NCI-H146 (cell line): Measurements from ENCODE around the gene ERBB3.

Source experiments
- DNase-seq: peaks from one replicate; lab custom pipeline; 2025; lab: John Stamatoyannopoulos, UW

ERBB3 gene

DNA sequence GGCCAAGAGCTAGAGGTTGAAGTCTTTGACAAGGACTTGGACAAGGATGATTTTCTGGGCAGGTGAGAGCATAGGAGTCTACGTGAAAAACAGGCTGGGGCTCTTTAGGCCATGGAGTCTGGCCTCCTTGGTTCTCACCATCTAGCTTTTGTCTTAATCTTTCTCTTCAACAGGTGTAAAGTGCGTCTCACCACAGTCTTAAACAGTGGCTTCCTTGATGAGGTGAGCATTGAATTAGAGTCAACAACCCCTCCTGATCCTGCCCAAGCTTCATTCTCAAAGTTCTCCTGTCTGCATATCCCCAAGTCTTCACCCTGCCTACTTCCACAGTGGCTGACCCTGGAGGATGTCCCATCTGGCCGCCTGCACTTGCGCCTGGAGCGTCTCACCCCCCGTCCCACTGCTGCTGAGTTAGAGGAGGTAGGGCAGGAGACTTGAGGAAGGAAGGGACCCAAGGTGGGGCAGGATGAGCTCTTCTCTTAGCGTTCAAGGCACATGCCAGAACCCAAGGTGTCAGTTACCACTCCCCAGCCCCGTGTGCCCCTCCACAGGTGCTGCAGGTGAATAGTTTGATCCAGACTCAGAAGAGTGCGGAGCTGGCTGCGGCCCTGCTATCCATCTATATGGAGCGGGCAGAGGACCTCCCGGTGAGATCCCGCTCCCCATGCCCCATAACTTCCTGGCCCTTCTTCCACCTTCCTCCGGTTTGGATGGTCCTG, 58.0 kb downstream of the ERBB3 start:
- DNase-seq: no peak

DNA sequence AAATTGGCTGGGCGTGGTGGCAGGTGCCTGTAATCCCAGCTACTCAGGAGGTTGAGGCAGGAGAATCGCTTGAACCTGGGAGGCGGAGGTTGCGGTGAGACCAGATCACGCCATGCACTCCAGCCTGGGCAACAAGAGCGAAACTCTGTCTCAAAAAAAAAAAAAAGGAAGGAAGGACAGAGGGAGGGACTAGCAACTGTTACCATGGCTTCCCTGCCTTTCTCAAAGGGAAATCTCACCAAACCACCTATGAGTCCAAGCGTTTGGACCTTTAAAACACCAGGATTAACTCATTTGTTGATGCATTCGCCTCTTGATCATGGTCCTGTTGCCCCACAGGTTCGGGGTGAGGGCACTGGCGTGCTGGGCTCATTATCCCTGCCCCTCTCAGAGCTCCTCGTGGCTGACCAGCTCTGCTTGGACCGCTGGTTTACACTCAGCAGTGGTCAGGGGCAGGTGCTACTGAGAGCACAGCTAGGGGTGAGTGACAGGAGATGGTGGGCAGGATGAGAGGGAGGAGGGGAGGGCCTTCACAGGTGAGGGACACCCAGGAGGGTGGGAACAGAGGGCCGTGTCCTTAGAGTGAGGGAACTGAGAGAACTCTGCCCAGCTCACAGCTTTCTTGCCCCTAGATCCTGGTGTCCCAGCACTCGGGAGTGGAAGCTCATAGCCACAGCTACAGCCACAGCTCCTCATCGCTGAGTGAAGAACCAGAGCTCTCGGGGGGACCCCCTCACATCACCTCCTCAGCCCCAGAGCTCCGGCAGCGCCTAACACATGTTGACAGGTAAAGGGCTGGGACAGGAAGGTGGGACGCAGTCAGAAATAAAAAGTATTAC, 62.2 kb downstream of the ERBB3 start:
- DNase-seq: no peak

DNA sequence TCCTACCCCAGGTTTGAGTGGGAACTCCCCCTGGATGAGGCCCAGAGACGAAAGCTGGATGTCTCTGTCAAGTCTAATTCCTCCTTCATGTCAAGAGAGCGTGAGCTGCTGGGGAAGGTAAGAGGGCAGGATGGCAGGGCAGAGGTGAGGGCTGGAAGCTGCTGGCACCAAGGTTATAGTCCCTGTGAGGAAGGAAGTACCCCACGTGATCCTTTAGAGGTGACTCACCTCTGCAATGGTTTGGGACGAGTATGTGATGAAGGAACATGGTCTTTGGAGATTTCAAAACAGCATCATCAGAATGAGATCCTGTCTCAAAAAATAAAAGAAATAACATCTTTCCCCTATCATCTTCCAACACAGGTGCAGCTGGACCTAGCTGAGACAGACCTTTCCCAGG, 63.3 kb downstream of the ERBB3 start:
- DNase-seq: no peak

DNA sequence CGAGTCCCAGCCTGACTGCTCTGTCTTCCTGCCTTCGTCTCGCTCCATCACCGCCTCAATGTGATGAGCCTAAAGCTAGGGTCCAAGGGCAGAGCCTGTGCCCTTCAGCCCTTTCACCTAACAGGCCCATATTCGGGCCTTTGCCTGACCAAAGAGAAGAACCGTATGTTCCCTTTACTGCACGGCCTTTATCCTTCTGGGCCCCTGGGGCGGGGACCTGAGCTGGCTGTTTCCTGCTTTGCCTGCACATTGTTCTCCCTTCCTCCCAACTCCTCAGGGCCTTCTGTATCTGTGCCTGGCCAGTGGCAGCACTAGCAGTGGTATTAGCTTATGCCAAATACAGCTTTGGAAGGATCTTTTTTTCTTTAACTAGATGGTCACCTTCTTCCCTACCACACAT, 63.9 kb downstream of the ERBB3 start:
- no peak for DNase-seq

DNA sequence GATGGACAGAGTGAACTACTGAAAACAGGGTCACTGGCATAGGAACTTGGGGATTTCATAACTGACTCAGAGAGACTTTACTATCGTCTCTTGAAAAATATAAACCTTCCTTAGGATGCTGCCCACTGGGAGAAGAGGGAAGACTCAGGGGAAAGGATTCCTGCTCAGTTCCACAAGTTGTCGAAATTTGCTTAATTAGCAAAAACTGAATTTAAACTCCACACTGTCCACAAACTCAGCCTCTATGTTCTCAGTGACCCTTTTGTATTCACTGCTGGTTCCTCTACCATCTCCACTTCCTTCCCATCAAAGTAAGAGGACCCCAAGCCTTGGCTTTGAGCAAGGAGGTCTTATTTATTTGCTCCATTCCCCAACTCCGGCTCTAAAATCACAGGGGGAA, 65.3 kb downstream of the ERBB3 start:
- DNase-seq: no peak

DNA sequence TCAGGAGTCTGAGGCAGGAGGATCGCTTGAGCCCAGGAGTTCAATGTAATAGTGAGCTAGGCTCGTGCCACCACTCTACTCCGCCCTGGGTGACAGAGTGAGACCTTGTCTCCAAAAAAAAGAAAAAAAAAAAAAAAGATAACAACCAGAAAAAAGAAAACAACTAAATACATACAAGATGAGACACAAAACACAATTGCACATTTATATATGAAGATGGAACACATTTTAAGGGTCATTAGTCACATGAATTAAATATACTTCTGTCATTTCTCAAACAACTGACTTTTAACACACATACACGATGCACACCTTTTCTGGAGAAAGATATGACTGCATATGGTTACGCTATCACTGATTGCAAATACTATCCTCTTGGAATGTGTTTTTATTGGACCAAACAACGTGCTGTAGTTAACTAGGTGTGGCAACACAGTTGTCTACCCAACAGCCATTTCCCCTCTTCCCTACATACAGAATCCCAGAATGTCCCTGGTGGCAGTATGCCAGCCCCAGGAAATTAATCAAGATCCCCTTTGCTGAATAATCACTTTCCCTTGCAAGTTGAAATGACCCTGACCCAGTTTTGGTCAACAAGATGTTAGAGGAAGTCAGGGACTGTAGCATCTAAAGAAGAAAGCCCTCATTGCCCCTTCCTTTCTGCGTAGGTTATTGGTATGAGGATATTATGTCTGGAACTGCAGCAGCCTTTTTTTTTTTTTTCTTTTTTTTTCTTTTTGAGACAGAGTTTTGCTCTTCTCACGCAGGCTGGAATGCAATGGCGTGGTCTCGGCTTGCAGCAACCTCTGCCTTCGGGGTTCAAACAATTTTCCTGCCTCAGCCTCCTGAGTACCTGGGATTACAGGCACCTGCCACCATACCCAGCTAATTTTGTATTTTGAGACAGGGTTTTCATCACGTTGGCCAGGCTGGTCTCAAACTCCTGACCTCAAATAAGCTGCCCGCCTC, 66.8 kb downstream of the ERBB3 start:
- no peak for DNase-seq

DNA sequence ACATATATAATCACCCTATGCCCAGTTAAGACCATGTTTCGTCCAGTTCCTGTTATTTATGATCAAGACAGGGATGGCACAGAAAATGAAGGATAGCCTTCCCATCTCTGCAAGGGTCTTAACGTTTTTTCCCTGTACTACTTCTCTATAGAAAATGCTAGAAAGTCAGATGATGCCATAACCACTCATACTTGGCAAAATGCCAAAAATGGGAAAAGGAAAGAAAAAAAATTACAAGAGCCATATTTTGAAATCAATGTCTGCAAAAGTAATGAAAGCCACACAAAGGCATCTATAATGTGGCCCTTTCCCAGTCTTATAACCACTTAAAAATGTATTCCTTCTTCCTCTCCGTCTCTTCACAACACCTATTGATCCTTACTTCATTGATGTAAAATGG, 70.6 kb downstream of the ERBB3 start:
- DNase-seq: no peak

DNA sequence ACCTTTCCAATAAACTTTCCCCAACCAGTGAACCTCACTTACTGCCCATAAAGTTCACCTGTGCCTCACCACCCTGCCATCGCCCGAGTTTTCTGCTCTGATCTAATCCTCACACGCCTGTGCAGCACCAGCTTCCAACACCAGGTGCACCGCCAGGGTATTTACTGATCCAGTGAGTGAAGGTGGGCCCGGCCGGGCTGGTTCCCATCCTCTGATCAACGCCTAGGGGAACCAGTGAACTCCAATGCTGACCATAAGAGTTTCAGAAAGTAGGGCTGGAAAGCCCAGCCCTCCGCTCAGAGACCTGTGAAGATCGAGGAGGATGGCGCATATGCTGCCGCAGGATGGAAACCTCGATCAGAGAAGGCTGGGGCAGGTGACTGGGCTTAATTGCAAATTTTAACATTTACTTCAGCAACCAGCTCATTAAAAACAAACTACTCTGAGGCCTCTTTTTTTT, 71.7 kb downstream of the ERBB3 start:
- peak; percentile 86 for DNase-seq

DNA sequence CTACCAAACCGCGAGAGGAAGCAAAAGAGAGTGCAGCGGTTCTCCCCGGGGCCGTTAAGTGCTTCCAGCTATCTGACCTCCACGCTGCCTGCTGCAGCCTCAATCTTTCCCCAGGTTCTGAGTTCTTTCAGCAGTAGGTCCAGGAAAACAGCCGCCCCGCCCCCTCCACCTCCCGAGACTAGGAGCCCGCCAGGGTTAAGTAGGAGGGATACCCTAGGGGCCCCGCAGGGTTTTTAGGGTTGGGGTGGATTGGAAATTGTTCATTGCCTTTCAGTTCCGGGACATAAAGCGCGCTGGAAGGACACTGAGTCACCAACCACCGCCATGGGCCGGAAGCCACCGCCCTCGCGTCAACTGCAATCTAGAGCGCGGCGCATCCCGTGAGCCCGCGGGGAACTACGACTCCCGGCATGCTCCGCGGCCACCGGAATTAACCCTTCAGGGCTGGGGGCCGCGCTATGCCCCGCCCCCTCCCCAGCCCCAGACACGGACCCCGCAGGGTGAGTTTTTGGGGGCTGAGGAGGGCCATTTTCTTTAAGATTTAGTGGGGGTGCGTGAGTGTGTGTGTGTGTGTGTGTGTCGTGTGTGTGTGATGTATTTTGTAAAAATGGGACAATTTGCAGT, 72.3 kb downstream of the ERBB3 start, which contains the start of gene MYL6B:
MYL6B (plus strand) TSS at position 456 of the 624 bp plus-strand sequence. CDS start 1,332 bp downstream, outside the sequence.
- DNase-seq: peak; percentile 94
